OCI-LY3 (cell line): ENCODE measurements around the gene LIPM.

Experiments used
- EZH2phosphoT487 ChIP-seq: fragments of 200-600 bp; shearing (Covaris generic); IDR thresholded peaks from 2 replicates; pipeline ENCODE4 v1.6.1; 2018; ENCODE audit warnings: antibody characterized with exemption, mixed run types, low read depth
- TF ChIP-seq, protein P1 (sequence below): fragments of 200-600, 300-600 bp; sonication (generic); IDR thresholded peaks from 2 replicates; pipeline ENCODE4 v1.5.1; 2014; ENCODE audit warnings: antibody characterized with exemption, low read length, low read depth

DNA sequence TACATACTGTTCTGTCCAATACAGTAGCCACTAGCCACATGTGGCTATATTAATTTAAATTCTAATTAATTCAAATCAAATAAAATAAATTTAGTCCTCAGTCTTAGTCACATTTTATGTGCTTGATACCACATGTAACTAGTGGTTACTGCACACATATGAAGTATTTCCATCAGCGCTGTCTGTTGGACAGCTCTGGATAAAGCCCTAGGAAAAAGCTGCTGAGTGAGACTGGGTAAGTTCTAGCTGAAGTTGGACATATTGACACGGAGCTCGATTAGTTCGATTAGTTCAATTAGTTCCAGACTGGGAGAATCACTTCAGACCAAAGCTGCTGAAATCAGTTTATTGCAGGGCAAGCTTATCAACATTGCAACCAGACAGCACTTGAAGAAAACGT, 15.1 kb upstream of the LIPM start:
- TF ChIP-seq, protein P1, sequence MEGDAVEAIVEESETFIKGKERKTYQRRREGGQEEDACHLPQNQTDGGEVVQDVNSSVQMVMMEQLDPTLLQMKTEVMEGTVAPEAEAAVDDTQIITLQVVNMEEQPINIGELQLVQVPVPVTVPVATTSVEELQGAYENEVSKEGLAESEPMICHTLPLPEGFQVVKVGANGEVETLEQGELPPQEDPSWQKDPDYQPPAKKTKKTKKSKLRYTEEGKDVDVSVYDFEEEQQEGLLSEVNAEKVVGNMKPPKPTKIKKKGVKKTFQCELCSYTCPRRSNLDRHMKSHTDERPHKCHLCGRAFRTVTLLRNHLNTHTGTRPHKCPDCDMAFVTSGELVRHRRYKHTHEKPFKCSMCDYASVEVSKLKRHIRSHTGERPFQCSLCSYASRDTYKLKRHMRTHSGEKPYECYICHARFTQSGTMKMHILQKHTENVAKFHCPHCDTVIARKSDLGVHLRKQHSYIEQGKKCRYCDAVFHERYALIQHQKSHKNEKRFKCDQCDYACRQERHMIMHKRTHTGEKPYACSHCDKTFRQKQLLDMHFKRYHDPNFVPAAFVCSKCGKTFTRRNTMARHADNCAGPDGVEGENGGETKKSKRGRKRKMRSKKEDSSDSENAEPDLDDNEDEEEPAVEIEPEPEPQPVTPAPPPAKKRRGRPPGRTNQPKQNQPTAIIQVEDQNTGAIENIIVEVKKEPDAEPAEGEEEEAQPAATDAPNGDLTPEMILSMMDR: no peak
- no peak for TF ChIP-seq EZH2phosphoT487
